ENCODE results near the gene TINAGL1. TPM values are rescaled to one million over a fixed set of nuclear protein-coding genes. Genes with fewer than 3 reads are reported as not detected.
A peak's percentile ranks its signal among the peaks of the same experiment; 100 is the strongest.

Gene TINAGL1
- total and polyA plus RNA-seq, 4 donors, result 158 to 506 (median 321) TPM

GRCh38 chr1:31579374-31579773 is 3.1 kb downstream of the TINAGL1 start:
- DNase-seq (no peak), ATAC-seq (ENCODE audit: low FRiP score) (no peak)
- intact Hi-C loops (cut with DNase I), result loop anchor here in 1 of 2 donors (5.0 kb wide), 1 partner anchor 133 kb away; no protein-coding TSS in a partner anchor
- Histone ChIP-seq H3K36me3 (ENCODE audit: control insufficient read depth in 1 of 2, insufficient read depth in 2 of 2, low read length in 1 of 2) (peaks cover 0 to 5% of the 10 kb centered on the region in 2 donors), H3K4me3 (ENCODE audit: low read length in 2 of 2) (peak overlapping the region; percentile 35 to 68), H3K27ac (ENCODE audit: low read depth in 1 of 2, low read length in 2 of 2) (peak overlapping the region; percentile 94 to 98), H3K9me3 (ENCODE audit: control insufficient read depth, low read length) (no peaks in the 10 kb centered on the region), H3K4me1 (ENCODE audit: control insufficient read depth in 1 of 2, insufficient read depth in 2 of 2, low read length in 2 of 2) (peaks cover 3 to 4% of the 10 kb centered on the region in 2 donors), H3K27me3 (ENCODE audit: control insufficient read depth in 1 of 2, insufficient read depth in 2 of 2, low read length in 1 of 2) (no peaks in the 10 kb centered on the region)
- WGBS, 2 donors, result 0 to 10% methylated on average over 5 of the region's 5 CpGs

- intact Hi-C loops (cut with DNase I), result no loop called here
- ATAC-seq (ENCODE audit: low FRiP score) (peak; percentile 68), DNase-seq (peak; percentile 74 to 89)
- Histone ChIP-seq H3K27me3 (ENCODE audit: control insufficient read depth in 1 of 2, insufficient read depth in 2 of 2, low read length in 1 of 2) (no peaks in the 10 kb centered on the region), H3K36me3 (ENCODE audit: control insufficient read depth in 1 of 2, insufficient read depth in 2 of 2, low read length in 1 of 2) (peaks cover 0 to 8% of the 10 kb centered on the region in 2 donors), H3K27ac (ENCODE audit: low read depth in 1 of 2, low read length in 2 of 2) (peak overlapping the region; percentile 68 to 98), H3K9me3 (ENCODE audit: control insufficient read depth, low read length) (no peaks in the 10 kb centered on the region), H3K4me1 (ENCODE audit: control insufficient read depth in 1 of 2, insufficient read depth in 2 of 2, low read length in 2 of 2) (peaks cover 3 to 6% of the 10 kb centered on the region in 2 donors), H3K4me3 (ENCODE audit: low read length in 2 of 2) (peak overlapping the region; percentile 35 to 68)
- 2 to 6% methylated on average over 5 of the region's 5 CpGs for WGBS, 2 donors
Observed at GRCh38 chr1:31580513-31580870, 4.2 kb downstream of the TINAGL1 start.

GRCh38 chr1:31580891-31581603 is 4.7 kb downstream of the TINAGL1 start:
- Histone ChIP-seq H3K27ac (ENCODE audit: low read depth in 1 of 2, low read length in 2 of 2) (peak overlapping the region; percentile 68 to 94), H3K36me3 (ENCODE audit: control insufficient read depth in 1 of 2, insufficient read depth in 2 of 2, low read length in 1 of 2) (peaks cover 0 to 10% of the 10 kb centered on the region in 2 donors), H3K27me3 (ENCODE audit: control insufficient read depth in 1 of 2, insufficient read depth in 2 of 2, low read length in 1 of 2) (no peaks in the 10 kb centered on the region), H3K4me1 (ENCODE audit: control insufficient read depth in 1 of 2, insufficient read depth in 2 of 2, low read length in 2 of 2) (peaks cover 3 to 6% of the 10 kb centered on the region in 2 donors), H3K9me3 (ENCODE audit: control insufficient read depth, low read length) (no peaks in the 10 kb centered on the region), H3K4me3 (ENCODE audit: low read length in 2 of 2) (peak overlapping the region; percentile 35 to 44)
- intact Hi-C loops (cut with DNase I), result no loop called here
- DNase-seq, result no peak
- WGBS, 2 donors, result 18 to 20% methylated on average over 15 of the region's 15 CpGs
- ATAC-seq (ENCODE audit: low FRiP score), result no peak

- Histone ChIP-seq H3K27me3 (ENCODE audit: control insufficient read depth in 1 of 2, insufficient read depth in 2 of 2, low read length in 1 of 2) (no peaks in the 10 kb centered on the region), H3K27ac (ENCODE audit: low read depth in 1 of 2, low read length in 2 of 2) (peak overlapping the region; percentile 71 to 94), H3K4me1 (ENCODE audit: control insufficient read depth in 1 of 2, insufficient read depth in 2 of 2, low read length in 2 of 2) (peaks cover 3 to 6% of the 10 kb centered on the region in 2 donors), H3K9me3 (ENCODE audit: control insufficient read depth, low read length) (no peaks in the 10 kb centered on the region), H3K4me3 (ENCODE audit: low read length in 2 of 2) (no peak overlapping the region), H3K36me3 (ENCODE audit: control insufficient read depth in 1 of 2, insufficient read depth in 2 of 2, low read length in 1 of 2) (peaks cover 0 to 12% of the 10 kb centered on the region in 2 donors)
- intact Hi-C loops (cut with DNase I), result no loop called here
- 33 to 41% methylated on average over 12 of the region's 12 CpGs for WGBS, 2 donors
- DNase-seq (no peak), ATAC-seq (ENCODE audit: low FRiP score) (no peak)
Observed at GRCh38 chr1:31581821-31582810, 5.8 kb downstream of the TINAGL1 start.

- peaks cover 3 to 6% of the 10 kb centered on the region in 2 donors for H3K4me1 ChIP-seq (ENCODE audit: control insufficient read depth in 1 of 2, insufficient read depth in 2 of 2, low read length in 2 of 2)
- intact Hi-C loops (cut with DNase I), result no loop called here
- H3K27me3 ChIP-seq (ENCODE audit: control insufficient read depth in 1 of 2, insufficient read depth in 2 of 2, low read length in 1 of 2), result no peaks in the 10 kb centered on the region
- no peak for DNase-seq
- WGBS, 2 donors, result 18 to 22% methylated on average over 16 of the region's 16 CpGs
- H3K27ac ChIP-seq (ENCODE audit: low read depth in 1 of 2, low read length in 2 of 2), result peak overlapping the region; percentile 71 to 94
- no peaks in the 10 kb centered on the region for H3K9me3 ChIP-seq (ENCODE audit: control insufficient read depth, low read length)
- peak; percentile 24 for ATAC-seq (ENCODE audit: low FRiP score)
- H3K4me3 ChIP-seq (ENCODE audit: low read length in 2 of 2), result no peak overlapping the region
- peaks cover 0 to 12% of the 10 kb centered on the region in 2 donors for H3K36me3 ChIP-seq (ENCODE audit: control insufficient read depth in 1 of 2, insufficient read depth in 2 of 2, low read length in 1 of 2)
Observed at GRCh38 chr1:31583082-31583994, 7.0 kb downstream of the TINAGL1 start.

GRCh38 chr1:31583995-31584868 is 7.9 kb downstream of the TINAGL1 start:
- ATAC-seq (ENCODE audit: low FRiP score), result peak; percentile 65
- peak; percentile 94 to 95 for DNase-seq
- intact Hi-C loops (cut with DNase I), result no loop called here
- Histone ChIP-seq H3K4me3 (ENCODE audit: low read length in 2 of 2) (no peak overlapping the region), H3K36me3 (ENCODE audit: control insufficient read depth in 1 of 2, insufficient read depth in 2 of 2, low read length in 1 of 2) (peaks cover 0 to 12% of the 10 kb centered on the region in 2 donors), H3K27me3 (ENCODE audit: control insufficient read depth in 1 of 2, insufficient read depth in 2 of 2, low read length in 1 of 2) (no peaks in the 10 kb centered on the region), H3K4me1 (ENCODE audit: control insufficient read depth in 1 of 2, insufficient read depth in 2 of 2, low read length in 2 of 2) (peaks cover 3 to 6% of the 10 kb centered on the region in 2 donors), H3K9me3 (ENCODE audit: control insufficient read depth, low read length) (no peaks in the 10 kb centered on the region), H3K27ac (ENCODE audit: low read depth in 1 of 2, low read length in 2 of 2) (peak overlapping the region; percentile 47 to 94)
- WGBS, 2 donors, result 16% methylated on average over 13 of the region's 13 CpGs

GRCh38 chr1:31584869-31585735 is 8.8 kb downstream of the TINAGL1 start:
- peak overlapping the region; percentile 47 to 83 for H3K27ac ChIP-seq (ENCODE audit: low read depth in 1 of 2, low read length in 2 of 2)

More at GRCh38 chr1:31584869-31585735, 8.8 kb downstream of the TINAGL1 start:
- intact Hi-C loops (cut with DNase I), result no loop called here
- no peak for ATAC-seq (ENCODE audit: low FRiP score)
- Histone ChIP-seq H3K36me3 (ENCODE audit: control insufficient read depth in 1 of 2, insufficient read depth in 2 of 2, low read length in 1 of 2) (peaks cover 0 to 12% of the 10 kb centered on the region in 2 donors), H3K4me3 (ENCODE audit: low read length in 2 of 2) (no peak overlapping the region), H3K27me3 (ENCODE audit: control insufficient read depth in 1 of 2, insufficient read depth in 2 of 2, low read length in 1 of 2) (no peaks in the 10 kb centered on the region), H3K4me1 (ENCODE audit: control insufficient read depth in 1 of 2, insufficient read depth in 2 of 2, low read length in 2 of 2) (peaks cover 3 to 6% of the 10 kb centered on the region in 2 donors), H3K9me3 (ENCODE audit: control insufficient read depth, low read length) (no peaks in the 10 kb centered on the region)
- DNase-seq, result no peak
- 44 to 47% methylated on average over 27 of the region's 27 CpGs for WGBS, 2 donors
